ENCODE measurements around the gene IRX6.

- TF ChIP-seq CTCF (IDR thresholded peaks at IDR 0.05; ENCODE audit: poor library complexity), result no peak
- no peak for TF ChIP-seq EZH2 (IDR thresholded peaks at IDR 0.05; ENCODE audit: borderline replicate concordance)
- no peak for TF ChIP-seq EZH2phosphoT487 (IDR thresholded peaks at IDR 0.05; ENCODE audit: low read depth, severe bottlenecking, unreplicated experiment)
Observed at GRCh38 chr16:55302635-55303034, 21.4 kb upstream of the IRX6 start.
